Left hindlimb (tissue), 1 donor: Measurements from ENCODE around the gene C22orf23.

Experiments used
- DNase-seq: peaks from one replicate; pipeline ENCODE4 v3.0.0-alpha.2; 2018

The C22orf23 gene

GRCh38 chr22:37924386-37925065, 28.9 kb downstream of the C22orf23 start:
- no peak for DNase-seq

- DNase-seq: no peak
Observed at GRCh38 chr22:37923927-37924326, 29.5 kb downstream of the C22orf23 start.

DNA sequence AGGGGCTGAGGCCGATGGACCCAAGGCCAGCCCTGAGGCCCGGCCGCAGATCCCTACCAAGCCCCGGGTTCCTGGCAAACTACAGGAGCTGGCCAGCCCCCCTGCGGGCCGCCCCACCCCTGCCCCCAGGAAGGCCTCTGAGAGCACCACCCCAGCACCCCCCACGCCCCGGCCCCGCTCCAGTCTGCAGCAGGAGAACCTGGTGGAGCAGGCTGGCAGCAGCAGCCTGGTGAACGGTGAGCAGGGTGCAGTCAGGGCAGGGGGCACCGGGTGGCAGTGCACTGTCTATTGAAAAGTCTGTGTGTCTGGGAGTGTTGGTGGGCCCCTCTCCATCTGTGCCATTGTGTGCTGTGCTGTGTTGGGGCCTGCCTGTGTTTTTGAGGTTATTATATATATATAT, 31.2 kb downstream of the C22orf23 start:
- DNase-seq: no peak

DNA sequence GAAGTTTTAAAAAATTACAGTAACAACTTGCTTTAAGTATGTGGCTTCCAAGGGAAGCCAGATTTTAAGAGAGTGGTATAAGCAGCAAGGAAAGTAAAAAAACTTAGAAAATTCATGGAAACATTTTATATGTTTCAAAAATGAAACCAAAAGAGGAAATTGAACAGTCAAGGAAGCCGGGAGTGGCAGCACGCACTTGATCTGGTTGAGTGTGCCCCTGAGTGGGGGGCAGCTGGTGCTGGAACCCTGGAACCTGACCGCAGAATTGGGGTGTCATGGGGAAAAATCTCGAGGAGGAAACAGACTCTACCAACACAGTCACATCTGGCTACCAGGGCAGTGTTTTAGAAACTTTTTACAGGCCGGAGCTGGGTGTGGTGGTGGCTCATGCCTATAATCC, 33.3 kb downstream of the C22orf23 start:
- no peak for DNase-seq

- DNase-seq: no peak
Observed at GRCh38 chr22:37918580-37919270, 34.7 kb downstream of the C22orf23 start.

- DNase-seq: no peak
Observed at GRCh38 chr22:37917874-37918548, 35.4 kb downstream of the C22orf23 start.

GRCh38 chr22:37916311-37916710, 37.1 kb downstream of the C22orf23 start:
- no peak for DNase-seq

- DNase-seq: no peak
Observed at GRCh38 chr22:37913233-37913721, 40.1 kb downstream of the C22orf23 start.

- DNase-seq: no peak
Observed at GRCh38 chr22:37912171-37912570, 41.2 kb downstream of the C22orf23 start.

- DNase-seq: no peak
Observed at GRCh38 chr22:37911697-37912096, 41.7 kb downstream of the C22orf23 start.

DNA sequence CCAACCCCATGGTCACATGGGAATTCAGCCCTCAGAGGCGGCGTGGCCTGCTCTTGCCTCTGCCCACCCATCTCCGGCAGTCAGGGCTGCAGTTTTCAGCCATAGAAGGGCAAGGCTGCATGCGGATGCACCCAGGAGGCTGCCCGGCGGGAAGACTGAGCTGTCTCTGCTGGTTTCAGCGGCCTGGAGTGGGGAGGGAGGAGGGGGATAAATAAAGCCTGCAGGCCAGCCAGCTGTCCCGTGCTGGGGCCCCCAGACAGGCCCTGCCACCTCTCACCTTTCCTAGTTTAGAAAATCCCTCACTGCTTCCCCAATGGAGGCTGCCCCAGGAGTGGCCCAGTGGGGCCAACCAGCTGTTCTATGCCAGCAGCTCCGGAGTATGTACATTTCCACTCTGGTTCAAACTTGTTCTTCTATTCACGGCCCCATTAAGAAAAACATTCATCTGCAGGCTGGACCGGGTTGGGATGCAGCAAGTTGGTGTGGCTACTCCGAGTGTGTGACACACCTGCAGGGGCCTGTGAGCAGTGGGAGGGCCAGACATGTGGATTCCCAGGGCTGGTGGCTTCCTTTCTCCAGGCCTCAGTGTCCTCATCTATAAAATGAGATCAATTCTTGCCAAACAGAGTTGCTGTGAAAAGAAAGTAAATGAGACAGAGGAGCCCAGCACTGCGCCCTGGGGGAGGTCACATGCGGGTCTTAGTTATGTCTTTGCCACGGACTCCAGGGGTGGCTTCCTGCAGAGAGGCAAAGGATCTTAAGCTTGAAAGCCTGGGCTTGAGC, 42.3 kb downstream of the C22orf23 start:
- no peak for DNase-seq

DNA sequence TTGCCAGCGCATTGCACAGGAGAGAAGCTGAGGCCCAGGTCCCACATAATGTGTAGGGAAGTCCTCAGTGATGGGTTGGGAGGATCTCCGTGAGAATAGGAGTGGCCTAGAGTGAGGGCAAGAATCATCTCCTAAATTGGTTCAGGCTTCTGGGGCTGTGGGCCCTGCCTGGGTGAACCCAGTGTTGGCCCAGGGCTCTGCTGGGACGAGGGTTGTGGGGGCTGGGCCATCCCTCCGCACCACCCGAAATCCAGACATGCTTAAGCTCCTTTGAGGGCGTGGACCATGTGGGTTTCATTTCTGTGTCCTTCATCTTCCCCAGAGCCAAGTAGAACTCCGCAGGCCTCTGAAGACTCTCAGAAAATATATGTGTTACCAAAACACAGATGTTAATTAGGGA, 43.6 kb downstream of the C22orf23 start:
- DNase-seq: no peak

DNA sequence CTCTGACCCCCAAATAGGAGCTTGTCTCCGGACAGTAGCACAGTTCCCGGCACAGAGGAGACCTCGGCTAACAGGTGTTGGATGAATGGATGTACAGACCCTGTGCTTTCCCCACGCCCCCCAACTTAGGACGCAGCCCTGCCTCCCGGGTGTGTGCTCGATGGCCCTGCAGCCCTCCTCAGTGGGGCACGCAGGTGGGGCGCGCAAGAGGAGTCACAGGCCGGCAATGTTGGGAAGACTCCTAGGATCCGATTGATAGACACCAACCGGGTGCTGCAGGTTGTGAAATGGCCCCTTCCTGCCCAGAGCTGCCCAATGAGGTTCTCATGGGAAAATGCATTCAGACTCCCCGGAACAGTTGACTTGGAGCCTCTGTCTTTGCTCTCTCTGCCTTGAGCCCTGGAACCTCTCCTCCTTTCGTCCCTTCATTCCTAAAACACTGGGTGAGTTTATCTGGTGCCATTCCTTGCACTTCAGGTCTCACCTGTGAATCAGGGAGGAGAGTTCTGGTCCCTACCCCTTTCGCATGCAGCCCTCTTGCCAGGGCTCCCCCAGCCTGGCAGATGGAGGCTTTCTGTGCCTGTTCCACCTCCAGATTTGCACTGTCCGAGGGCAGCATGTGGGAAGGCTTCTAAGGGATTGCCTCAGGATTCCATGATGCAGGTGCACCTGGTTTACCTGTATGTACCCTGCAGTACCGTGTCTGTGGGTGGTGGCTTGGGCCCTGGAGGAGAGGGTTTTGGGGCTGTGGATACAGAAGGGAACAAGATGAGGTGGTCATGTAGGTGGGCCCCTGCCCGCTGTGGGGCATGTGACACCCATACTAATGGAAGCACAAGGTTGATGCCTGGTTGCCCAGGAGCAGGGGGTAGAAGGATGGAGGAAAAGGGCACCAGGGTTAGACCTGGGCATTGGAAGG, 46.1 kb downstream of the C22orf23 start:
- no peak for DNase-seq

DNA sequence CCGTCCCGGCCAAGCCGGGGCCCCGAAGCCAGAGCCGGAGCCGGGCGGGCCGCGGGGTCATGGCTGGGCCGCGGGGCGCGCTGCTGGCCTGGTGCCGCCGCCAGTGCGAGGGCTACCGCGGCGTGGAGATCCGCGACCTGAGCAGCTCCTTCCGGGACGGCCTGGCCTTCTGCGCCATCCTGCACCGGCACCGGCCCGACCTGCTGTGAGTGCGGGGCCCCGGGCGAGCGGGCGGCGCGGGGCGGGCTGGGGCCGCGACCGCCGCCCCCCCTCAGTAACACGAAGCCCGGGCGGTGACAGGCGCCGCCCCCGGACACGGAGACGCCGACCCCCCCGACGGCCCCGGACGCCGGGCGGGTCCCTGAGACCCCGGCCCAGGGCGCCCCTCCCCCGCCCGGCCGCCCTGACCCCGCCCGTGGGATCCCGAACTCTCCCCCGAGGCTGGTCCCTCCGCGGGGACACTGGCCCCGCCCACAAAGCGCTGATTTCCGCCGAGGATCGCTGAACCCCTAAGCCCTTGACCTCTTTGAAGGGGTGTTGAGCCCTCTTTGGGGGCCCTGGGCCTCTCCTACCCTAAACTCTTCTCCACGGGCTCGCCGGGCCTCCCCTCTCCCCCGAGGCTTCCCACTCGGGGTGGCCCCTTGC, 46.9 kb downstream of the C22orf23 start:
- no peak for DNase-seq

- peak; percentile 77 for DNase-seq
Observed at GRCh38 chr22:37905534-37906363, 47.7 kb downstream of the C22orf23 start, which contains the start of gene MICALL1. Gene MICALL1 (plus strand): TSS chr22:37906297. CDS start chr22:37906423, 126 bp downstream.

DNA sequence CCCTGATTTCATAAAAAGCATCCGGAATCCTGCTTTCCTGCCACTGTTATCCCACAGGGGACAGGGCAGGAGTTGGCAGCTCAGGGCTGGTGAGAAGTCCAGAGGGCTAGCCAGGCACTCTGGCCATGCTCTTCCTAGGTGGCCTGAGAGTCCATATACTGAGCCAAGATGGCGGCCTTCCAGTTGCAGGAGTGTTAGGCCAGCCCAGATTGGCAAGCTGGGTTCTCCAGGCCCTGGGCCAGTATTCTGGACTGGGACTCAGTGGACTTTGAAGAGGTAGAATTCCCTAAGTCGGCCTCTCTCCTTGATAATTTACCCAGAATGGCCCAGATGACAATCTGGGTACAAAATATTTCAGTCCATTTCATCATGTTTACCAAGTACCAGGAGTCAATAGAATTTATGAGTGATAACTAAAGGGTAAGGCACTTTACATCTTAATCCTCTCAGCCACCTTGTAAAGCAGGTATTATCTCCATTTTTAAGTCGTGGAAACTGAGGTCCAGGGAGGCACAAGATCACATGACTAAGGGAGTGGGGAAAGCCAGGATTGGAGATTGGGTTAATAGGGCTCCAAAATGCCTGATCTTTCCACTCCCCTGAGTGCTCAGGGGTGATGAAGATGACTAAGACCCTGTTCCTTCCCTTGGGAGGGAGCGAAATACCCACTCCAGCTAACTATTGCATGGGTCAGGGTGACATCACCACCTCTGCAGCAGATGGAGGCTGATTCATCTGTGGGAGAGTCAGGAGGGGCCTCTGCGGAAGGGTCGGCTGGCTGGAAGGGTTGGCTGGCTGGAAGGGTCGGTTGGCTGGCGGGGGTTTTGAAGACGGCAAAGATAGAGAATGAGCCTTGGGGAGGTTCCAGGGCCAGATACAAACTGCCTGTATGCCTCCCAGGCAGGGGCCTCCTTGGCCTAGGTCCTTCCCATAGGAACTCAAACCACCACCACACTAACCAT, 48.5 kb downstream of the C22orf23 start:
- peak; percentile 69 for DNase-seq

DNA sequence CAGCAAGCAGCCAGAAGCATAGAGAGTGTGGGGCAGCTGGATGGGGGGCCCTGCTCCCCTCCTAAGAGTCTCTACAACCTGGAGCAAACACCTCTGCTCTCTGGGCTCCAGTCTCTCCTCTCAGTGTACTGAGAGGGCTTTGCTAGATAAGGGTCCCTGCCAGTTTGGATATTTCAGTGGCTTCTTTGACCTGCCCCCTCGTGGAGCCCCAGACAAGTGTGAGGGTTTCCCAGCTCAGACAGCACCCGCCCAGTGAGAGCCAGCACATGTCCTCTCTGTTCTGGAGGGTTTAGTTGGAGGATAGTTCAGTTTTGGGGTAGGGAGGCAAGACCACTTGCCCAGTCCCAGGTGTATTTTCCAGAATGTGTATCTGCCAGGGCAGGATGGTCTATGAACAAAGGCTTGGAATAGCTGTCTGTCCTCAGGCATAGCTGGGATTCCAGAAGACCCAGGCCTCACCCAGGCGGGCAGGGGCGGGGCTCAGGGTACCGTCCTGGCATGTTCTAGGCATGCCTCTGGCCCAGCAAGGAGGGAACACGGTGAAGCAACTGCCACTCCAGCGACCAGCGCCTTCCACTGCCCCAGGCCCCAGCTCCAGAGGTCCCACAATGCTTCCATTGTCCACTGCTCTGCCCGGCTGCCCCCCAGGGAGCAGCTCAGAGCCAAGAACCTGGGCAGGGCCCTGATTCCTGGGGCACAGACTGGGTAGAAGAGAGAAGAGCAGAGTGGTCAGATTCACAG, 54.8 kb downstream of the C22orf23 start:
- no peak for DNase-seq

GRCh38 chr22:37897807-37898206, 55.6 kb downstream of the C22orf23 start:
- DNase-seq: no peak
